Testis (tissue), 2 donors: Measurements from ENCODE around the gene E2F1.

Source experiments
- POLR2A ChIP-seq: fragments of 450-650 bp; IDR thresholded peaks from one replicate; pipeline ENCODE4 v1.6.1; 2017; ENCODE audit warnings: antibody characterized with exemption, mild to moderate bottlenecking, moderate library complexity
- TF ChIP-seq, protein P1 (sequence below), 3 experiments: fragments of 450-650 bp in 2 of 3; fragments of 200-600 bp in 1 of 3; sonication (generic) in 1 of 3; IDR thresholded peaks; one replicate each; pipeline ENCODE4 v1.5.1; 2016 to 2019; ENCODE audit warnings: antibody characterized with exemption in 3 of 3, mild to moderate bottlenecking in 2 of 3, moderate library complexity in 1 of 3

DNA sequence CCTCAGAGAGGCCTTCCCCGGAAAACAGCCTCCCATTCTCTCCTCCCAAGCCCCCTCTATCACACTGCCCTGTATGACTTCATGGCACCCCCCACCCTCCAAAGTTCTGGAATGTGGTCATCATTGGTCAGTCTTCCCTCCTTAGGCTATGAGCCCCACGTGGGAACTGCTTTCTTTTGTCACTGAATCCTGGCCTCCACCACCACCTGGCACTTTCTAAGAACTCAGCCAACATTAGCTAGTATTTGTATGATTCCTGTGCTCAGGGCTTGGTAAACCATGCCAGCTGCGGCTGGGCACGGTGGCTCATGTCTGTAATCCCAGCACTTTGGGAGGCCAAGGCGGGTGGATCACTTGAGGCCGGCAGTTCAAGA lies 8.4 kb upstream of the E2F1 start:
- TF ChIP-seq POLR2A = no peak
- TF ChIP-seq, protein P1, sequence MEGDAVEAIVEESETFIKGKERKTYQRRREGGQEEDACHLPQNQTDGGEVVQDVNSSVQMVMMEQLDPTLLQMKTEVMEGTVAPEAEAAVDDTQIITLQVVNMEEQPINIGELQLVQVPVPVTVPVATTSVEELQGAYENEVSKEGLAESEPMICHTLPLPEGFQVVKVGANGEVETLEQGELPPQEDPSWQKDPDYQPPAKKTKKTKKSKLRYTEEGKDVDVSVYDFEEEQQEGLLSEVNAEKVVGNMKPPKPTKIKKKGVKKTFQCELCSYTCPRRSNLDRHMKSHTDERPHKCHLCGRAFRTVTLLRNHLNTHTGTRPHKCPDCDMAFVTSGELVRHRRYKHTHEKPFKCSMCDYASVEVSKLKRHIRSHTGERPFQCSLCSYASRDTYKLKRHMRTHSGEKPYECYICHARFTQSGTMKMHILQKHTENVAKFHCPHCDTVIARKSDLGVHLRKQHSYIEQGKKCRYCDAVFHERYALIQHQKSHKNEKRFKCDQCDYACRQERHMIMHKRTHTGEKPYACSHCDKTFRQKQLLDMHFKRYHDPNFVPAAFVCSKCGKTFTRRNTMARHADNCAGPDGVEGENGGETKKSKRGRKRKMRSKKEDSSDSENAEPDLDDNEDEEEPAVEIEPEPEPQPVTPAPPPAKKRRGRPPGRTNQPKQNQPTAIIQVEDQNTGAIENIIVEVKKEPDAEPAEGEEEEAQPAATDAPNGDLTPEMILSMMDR (IDR thresholded peaks at IDR 0.05) = no peak
